Measurements from ENCODE around the gene RUVBL2.

RUVBL2 gene

GRCh38 chr19:48993175-48994034 is at the start of gene RUVBL2, which contains the start of gene GYS1:
Gene RUVBL2, plus strand, starts transcription at chr19:48993887. Its CDS starts 25 bp downstream, at chr19:48993912.
Gene GYS1, minus strand, starts transcription at chr19:48993309. Its CDS starts 197 bp downstream, at chr19:48993112.
- TF ChIP-seq ZFX (IDR thresholded peaks at IDR 0.05) (peak; percentile 16; the same call in 1 of the 2 replicates), CTCF (conservative IDR thresholded peaks at IDR 0.05) (peak; percentile 88)

GRCh38 chr19:48945415-48945814 is 48.3 kb upstream of the RUVBL2 start:
- no peak for TF ChIP-seq CTCF (conservative IDR thresholded peaks at IDR 0.05)
- no peak for TF ChIP-seq ZFX (IDR thresholded peaks at IDR 0.05)

More at GRCh38 chr19:48993175-48994034, at the start of gene RUVBL2, which contains the start of gene GYS1:
- H3K27ac ChIP-seq = peak within 1 kb of the TSS; percentile 92

GRCh38 chr19:48945817-48946216 is 47.9 kb upstream of the RUVBL2 start:
- TF ChIP-seq ZFX (IDR thresholded peaks at IDR 0.05) (no peak), CTCF (conservative IDR thresholded peaks at IDR 0.05) (no peak)
- no peak overlapping the region for H3K27ac ChIP-seq

More at GRCh38 chr19:48945415-48945814, 48.3 kb upstream of the RUVBL2 start:
- no peak overlapping the region for H3K27ac ChIP-seq

GRCh38 chr19:48946463-48947257 is 47.0 kb upstream of the RUVBL2 start:
- TF ChIP-seq CTCF (conservative IDR thresholded peaks at IDR 0.05) = no peak
- no peak for TF ChIP-seq ZFX (IDR thresholded peaks at IDR 0.05)
- H3K27ac ChIP-seq = no peak overlapping the region

GRCh38 chr19:48947258-48947542 is 46.5 kb upstream of the RUVBL2 start:
- H3K27ac ChIP-seq = no peak overlapping the region
- TF ChIP-seq CTCF (conservative IDR thresholded peaks at IDR 0.05) = no peak
- TF ChIP-seq ZFX (IDR thresholded peaks at IDR 0.05) = no peak

GRCh38 chr19:48950159-48950558 is 43.5 kb upstream of the RUVBL2 start:
- H3K27ac ChIP-seq = no peak overlapping the region
- TF ChIP-seq CTCF (conservative IDR thresholded peaks at IDR 0.05) = no peak

Measured in C4-2B (cell line).